Panc1 (cell line): Measurements from ENCODE around the gene ARHGAP32.
"Not testable (repeated sequence)": the region's sequence is repeated elsewhere in the genome, so short reads cannot be mapped to it uniquely, and the experiment has no call there.

Source experiments
- CTCF ChIP-seq: fragments of 450-650 bp; IDR thresholded peaks from 2 replicates; pipeline ENCODE4 v1.5.1; 2017; ENCODE audit warnings: mild to moderate bottlenecking
- POLR2AphosphoS5 ChIP-seq: IDR thresholded peaks from 2 replicates; pipeline ENCODE4 v1.6.1; 2012; ENCODE audit warnings: mild to moderate bottlenecking, low read depth, low read length, moderate library complexity
- SIN3A ChIP-seq: IDR thresholded peaks from 2 replicates; pipeline ENCODE4 v1.6.1; 2012; ENCODE audit warnings: low read depth, mild to moderate bottlenecking, low read length, moderate library complexity, borderline replicate concordance; ENCODE audit not compliant: insufficient read depth
- TF ChIP-seq, protein P1 (sequence below), 2 experiments: IDR thresholded peaks; 2 replicates each; pipeline ENCODE4 v1.6.1; 2011 to 2012; ENCODE audit warnings: low read depth in 2 of 2, control low read depth in 1 of 2, low read length in 1 of 2, mild to moderate bottlenecking in 1 of 2, moderate library complexity in 1 of 2; ENCODE audit not compliant: insufficient read depth in 1 of 2

GRCh38 chr11:129157080-129157479 is 35.0 kb downstream of the ARHGAP32 start:
- TF ChIP-seq CTCF, POLR2AphosphoS5, SIN3A: not testable (repeated sequence)
- TF ChIP-seq, protein P1, sequence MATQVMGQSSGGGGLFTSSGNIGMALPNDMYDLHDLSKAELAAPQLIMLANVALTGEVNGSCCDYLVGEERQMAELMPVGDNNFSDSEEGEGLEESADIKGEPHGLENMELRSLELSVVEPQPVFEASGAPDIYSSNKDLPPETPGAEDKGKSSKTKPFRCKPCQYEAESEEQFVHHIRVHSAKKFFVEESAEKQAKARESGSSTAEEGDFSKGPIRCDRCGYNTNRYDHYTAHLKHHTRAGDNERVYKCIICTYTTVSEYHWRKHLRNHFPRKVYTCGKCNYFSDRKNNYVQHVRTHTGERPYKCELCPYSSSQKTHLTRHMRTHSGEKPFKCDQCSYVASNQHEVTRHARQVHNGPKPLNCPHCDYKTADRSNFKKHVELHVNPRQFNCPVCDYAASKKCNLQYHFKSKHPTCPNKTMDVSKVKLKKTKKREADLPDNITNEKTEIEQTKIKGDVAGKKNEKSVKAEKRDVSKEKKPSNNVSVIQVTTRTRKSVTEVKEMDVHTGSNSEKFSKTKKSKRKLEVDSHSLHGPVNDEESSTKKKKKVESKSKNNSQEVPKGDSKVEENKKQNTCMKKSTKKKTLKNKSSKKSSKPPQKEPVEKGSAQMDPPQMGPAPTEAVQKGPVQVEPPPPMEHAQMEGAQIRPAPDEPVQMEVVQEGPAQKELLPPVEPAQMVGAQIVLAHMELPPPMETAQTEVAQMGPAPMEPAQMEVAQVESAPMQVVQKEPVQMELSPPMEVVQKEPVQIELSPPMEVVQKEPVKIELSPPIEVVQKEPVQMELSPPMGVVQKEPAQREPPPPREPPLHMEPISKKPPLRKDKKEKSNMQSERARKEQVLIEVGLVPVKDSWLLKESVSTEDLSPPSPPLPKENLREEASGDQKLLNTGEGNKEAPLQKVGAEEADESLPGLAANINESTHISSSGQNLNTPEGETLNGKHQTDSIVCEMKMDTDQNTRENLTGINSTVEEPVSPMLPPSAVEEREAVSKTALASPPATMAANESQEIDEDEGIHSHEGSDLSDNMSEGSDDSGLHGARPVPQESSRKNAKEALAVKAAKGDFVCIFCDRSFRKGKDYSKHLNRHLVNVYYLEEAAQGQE (IDR thresholded peaks at IDR 0.05; ENCODE audit: insufficient read depth in 1 of 2, low read depth in 2 of 2, low read length in 1 of 2): not testable (repeated sequence)
